ENCODE data around the gene CR1L.
"Not testable (repeated sequence)": the region's sequence is repeated elsewhere in the genome, so short reads cannot be mapped to it uniquely, and the experiment has no call there.

Gene CR1L

DNA sequence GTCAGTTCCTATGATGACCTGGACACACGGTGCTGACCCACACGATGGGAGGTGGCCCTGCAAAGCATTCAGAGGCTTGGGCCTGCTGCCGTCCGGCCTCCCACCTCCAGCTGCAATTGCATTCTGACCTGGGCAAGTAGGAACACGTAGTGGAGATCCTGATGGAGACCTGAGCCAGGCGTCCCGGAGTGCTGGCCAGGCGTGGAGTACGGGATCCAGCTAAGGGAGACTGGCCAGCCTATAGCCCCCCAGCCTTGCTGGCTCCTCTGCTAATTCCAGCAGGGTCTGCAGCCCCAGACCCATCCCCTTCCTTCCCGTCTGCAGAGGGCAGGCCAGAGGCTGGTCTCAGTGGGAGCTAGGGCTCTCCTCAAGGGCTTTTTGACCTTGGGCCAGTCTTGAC lies 118.2 kb downstream of the CR1L start:
- no peak overlapping the region for H3K27ac ChIP-seq (ENCODE audit: low read depth, low read length)
- H3K27me3 ChIP-seq (ENCODE audit: insufficient read depth, low read length): no peaks in the 10 kb centered on the region
- H3K4me3 ChIP-seq (ENCODE audit: low read length): no peak overlapping the region
- no peak overlapping the region for H3K9ac ChIP-seq (ENCODE audit: low read depth, low read length)
- WGBS: 95% methylated on average over 10 of the region's 10 CpGs
- no peaks in the 10 kb centered on the region for H3K4me1 ChIP-seq (ENCODE audit: insufficient read depth, low read length)
- H3K9me3 ChIP-seq (ENCODE audit: insufficient read depth, low read depth, low read length): no peaks in the 10 kb centered on the region; the same call in 1 of the 2 replicates
- peaks cover 100% of the 10 kb centered on the region for H3K36me3 ChIP-seq (ENCODE audit: insufficient read depth, low read length)

DNA sequence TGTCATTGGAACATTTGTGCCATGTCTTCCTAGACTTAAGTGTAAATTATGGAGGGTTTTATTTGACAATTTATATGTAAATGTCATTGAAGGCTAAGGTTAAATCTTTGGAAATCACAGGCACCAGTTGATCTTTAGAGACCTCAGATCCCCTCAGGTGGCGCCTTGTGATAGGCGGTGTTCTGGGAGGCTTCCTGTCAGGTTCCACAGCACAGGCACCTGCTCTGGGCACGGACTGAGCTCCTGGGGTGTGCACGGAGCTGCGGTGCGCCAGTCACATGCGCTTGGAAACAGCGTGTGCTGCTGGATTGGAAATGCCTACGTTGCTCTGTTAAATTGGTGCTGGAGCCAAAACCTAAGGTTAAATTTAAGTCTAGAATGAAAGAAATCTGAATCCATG lies 119.0 kb downstream of the CR1L start:
- Histone ChIP-seq H3K9me3 (ENCODE audit: insufficient read depth, low read depth, low read length) (no peaks in the 10 kb centered on the region; the same call in 1 of the 2 replicates), H3K4me1 (ENCODE audit: insufficient read depth, low read length) (no peaks in the 10 kb centered on the region), H3K36me3 (ENCODE audit: insufficient read depth, low read length) (peaks cover 100% of the 10 kb centered on the region), H3K27ac (ENCODE audit: low read depth, low read length) (no peak overlapping the region), H3K4me3 (ENCODE audit: low read length) (no peak overlapping the region), H3K27me3 (ENCODE audit: insufficient read depth, low read length) (no peaks in the 10 kb centered on the region), H3K9ac (ENCODE audit: low read depth, low read length) (no peak overlapping the region)
- 86% methylated on average over 9 of the region's 9 CpGs for WGBS

DNA sequence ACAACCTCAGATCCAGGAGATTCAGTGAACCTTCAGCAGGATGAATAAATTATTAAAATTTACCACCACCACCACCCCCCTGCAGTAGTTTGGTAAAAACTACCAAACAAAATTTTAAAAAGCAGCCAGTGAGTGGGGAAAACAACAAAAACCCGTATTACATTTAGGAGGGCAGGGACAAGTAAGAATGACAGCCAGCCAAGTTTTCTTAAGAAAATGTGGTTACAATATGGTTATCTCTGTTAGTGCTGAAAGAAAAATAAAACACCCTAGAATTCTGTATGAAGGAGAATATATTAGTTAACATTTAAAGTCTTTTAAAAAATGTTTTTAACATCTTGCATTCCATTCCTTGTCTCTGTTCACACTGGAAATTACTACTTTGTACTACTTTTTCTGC lies 121.6 kb downstream of the CR1L start:
- WGBS: 100% methylated on average over 1 of the region's 1 CpG
- H3K4me1 ChIP-seq (ENCODE audit: insufficient read depth, low read length): no peaks in the 10 kb centered on the region
- no peak overlapping the region for H3K9ac ChIP-seq (ENCODE audit: low read depth, low read length)
- no peak overlapping the region for H3K27ac ChIP-seq (ENCODE audit: low read depth, low read length)
- no peaks in the 10 kb centered on the region for H3K27me3 ChIP-seq (ENCODE audit: insufficient read depth, low read length)
- H3K4me3 ChIP-seq (ENCODE audit: low read length): no peak overlapping the region
- peaks cover 6% of the 10 kb centered on the region; the same call in 1 of the 2 replicates for H3K9me3 ChIP-seq (ENCODE audit: insufficient read depth, low read depth, low read length)
- H3K36me3 ChIP-seq (ENCODE audit: insufficient read depth, low read length): peaks cover 88% of the 10 kb centered on the region

DNA sequence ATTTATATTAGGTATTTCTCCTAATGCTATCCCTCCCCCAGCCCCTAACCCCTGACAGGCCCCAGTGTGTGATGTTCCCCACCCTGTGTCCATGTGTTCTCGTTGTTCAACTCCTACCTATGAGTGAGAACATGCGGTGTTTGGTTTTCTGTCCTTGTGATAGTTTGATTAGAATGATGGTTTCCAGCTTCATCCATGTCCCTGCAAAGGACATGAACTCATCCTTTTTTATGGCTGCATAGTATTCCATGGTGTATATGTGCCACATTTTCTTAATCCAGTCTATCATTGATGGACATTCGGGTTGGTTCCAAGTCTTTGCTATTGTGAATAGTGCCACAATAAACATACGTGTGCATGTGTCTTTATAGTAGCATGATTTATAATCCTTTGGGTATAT lies 125.6 kb downstream of the CR1L start:
- H3K4me1 ChIP-seq (ENCODE audit: insufficient read depth, low read length); H3K9ac ChIP-seq (ENCODE audit: low read depth, low read length); H3K27me3 ChIP-seq (ENCODE audit: insufficient read depth, low read length); H3K9me3 ChIP-seq (ENCODE audit: insufficient read depth, low read depth, low read length); H3K4me3 ChIP-seq (ENCODE audit: low read length); H3K27ac ChIP-seq (ENCODE audit: low read depth, low read length): not testable (repeated sequence)
- H3K36me3 ChIP-seq (ENCODE audit: insufficient read depth, low read length): peaks cover 56% of the 10 kb centered on the region
- WGBS: 96% methylated on average over 3 of the region's 4 CpGs
